Measurements from ENCODE around the gene COX5A.
A peak's percentile ranks its signal among the peaks of the same experiment; 100 is the strongest.
"Not testable (repeated sequence)": the region's sequence is repeated elsewhere in the genome, so short reads cannot be mapped to it uniquely, and the experiment has no call there.

The COX5A gene

GRCh38 chr15:74956648-74957475 is 19.0 kb upstream of the COX5A start, which contains the start of gene RPP25:
Gene RPP25, minus strand, starts transcription at chr15:74956772. Its CDS starts 189 bp downstream, at chr15:74956583.
- H3K4me2 ChIP-seq, result peak within 1 kb of the TSS; percentile 93
- H3K27ac ChIP-seq, result no peak within 1 kb of the TSS
- peaks cover 72% of the 10 kb centered on the region for H3K27me3 ChIP-seq
- no peaks in the 10 kb centered on the region for H3K36me3 ChIP-seq
- H4K20me1 ChIP-seq, result peaks cover 32% of the 10 kb centered on the region
- TF ChIP-seq Cebpa-rat (IDR thresholded peaks at IDR 0.05), result no peak
- H3K9me3 ChIP-seq, result peaks cover 6% of the 10 kb centered on the region; the same call in 1 of the 2 replicates
- peak within 1 kb of the TSS; percentile 43 for H3K9ac ChIP-seq
- H3K4me3 ChIP-seq, result peak within 1 kb of the TSS; percentile 67
- peaks cover 46% of the 10 kb centered on the region for H3K4me1 ChIP-seq

GRCh38 chr15:74955796-74956647 is 18.1 kb upstream of the COX5A start:
- Histone ChIP-seq H3K36me3 (no peaks in the 10 kb centered on the region), H3K27ac (no peak overlapping the region), H3K4me1 (peaks cover 40% of the 10 kb centered on the region), H4K20me1 (peaks cover 32% of the 10 kb centered on the region), H3K9me3 (peaks cover 6% of the 10 kb centered on the region; the same call in 1 of the 2 replicates), H3K4me2 (peak overlapping the region; percentile 93), H3K9ac (peak overlapping the region; percentile 43), H3K27me3 (peaks cover 67% of the 10 kb centered on the region), H3K4me3 (peak overlapping the region; percentile 67)
- TF ChIP-seq Cebpa-rat (IDR thresholded peaks at IDR 0.05), result no peak

GRCh38 chr15:74955017-74955416 is 17.1 kb upstream of the COX5A start:
- peaks cover 58% of the 10 kb centered on the region for H3K27me3 ChIP-seq
- H3K4me1 ChIP-seq, result peaks cover 36% of the 10 kb centered on the region
- peaks cover 6% of the 10 kb centered on the region; the same call in 1 of the 2 replicates for H3K9me3 ChIP-seq
- H3K4me2 ChIP-seq, result peak overlapping the region; percentile 93
- H3K4me3 ChIP-seq, result no peak overlapping the region
- peaks cover 32% of the 10 kb centered on the region for H4K20me1 ChIP-seq
- H3K36me3 ChIP-seq, result no peaks in the 10 kb centered on the region
- no peak for TF ChIP-seq Cebpa-rat (IDR thresholded peaks at IDR 0.05)
- no peak overlapping the region; the same call in 1 of the 2 replicates for H3K9ac ChIP-seq
- no peak overlapping the region for H3K27ac ChIP-seq

GRCh38 chr15:74954515-74954914 is 16.6 kb upstream of the COX5A start:
- H3K4me1 ChIP-seq, result peaks cover 36% of the 10 kb centered on the region
- no peak overlapping the region for H3K27ac ChIP-seq

GRCh38 chr15:74951006-74951405 is 13.1 kb upstream of the COX5A start:
- no peak for TF ChIP-seq Cebpa-rat (IDR thresholded peaks at IDR 0.05)
- H3K9me3 ChIP-seq, result peaks cover 4% of the 10 kb centered on the region; the same call in 1 of the 2 replicates
- no peak overlapping the region for H3K9ac ChIP-seq
- peaks cover 11% of the 10 kb centered on the region; the same call in 1 of the 2 replicates for H4K20me1 ChIP-seq
- no peaks in the 10 kb centered on the region for H3K36me3 ChIP-seq
- H3K4me1 ChIP-seq, result peaks cover 18% of the 10 kb centered on the region
- H3K27me3 ChIP-seq, result peaks cover 18% of the 10 kb centered on the region
- no peak overlapping the region for H3K27ac ChIP-seq
- no peak overlapping the region for H3K4me2 ChIP-seq
- H3K4me3 ChIP-seq, result no peak overlapping the region

More at GRCh38 chr15:74954515-74954914, 16.6 kb upstream of the COX5A start:
- no peak overlapping the region; the same call in 1 of the 2 replicates for H3K9ac ChIP-seq
- peak overlapping the region; percentile 93 for H3K4me2 ChIP-seq
- peaks cover 53% of the 10 kb centered on the region for H3K27me3 ChIP-seq
- H4K20me1 ChIP-seq, result peaks cover 32% of the 10 kb centered on the region
- no peak for TF ChIP-seq Cebpa-rat (IDR thresholded peaks at IDR 0.05)
- H3K9me3 ChIP-seq, result peaks cover 6% of the 10 kb centered on the region; the same call in 1 of the 2 replicates
- no peaks in the 10 kb centered on the region for H3K36me3 ChIP-seq
- no peak overlapping the region for H3K4me3 ChIP-seq

GRCh38 chr15:74950078-74950908 is 12.4 kb upstream of the COX5A start:
- Histone ChIP-seq H3K9ac (no peak overlapping the region), H3K9me3 (no peaks in the 10 kb centered on the region), H3K4me1 (peaks cover 12% of the 10 kb centered on the region), H3K36me3 (no peaks in the 10 kb centered on the region), H3K4me3 (no peak overlapping the region), H3K27ac (no peak overlapping the region), H3K27me3 (peaks cover 11% of the 10 kb centered on the region), H4K20me1 (peaks cover 9% of the 10 kb centered on the region; the same call in 1 of the 2 replicates), H3K4me2 (no peak overlapping the region)
- TF ChIP-seq Cebpa-rat (IDR thresholded peaks at IDR 0.05), result no peak

GRCh38 chr15:74937272-74937589 is 642 bp downstream of the COX5A start:
- H3K4me1 ChIP-seq, result peaks cover 35% of the 10 kb centered on the region
- H3K36me3 ChIP-seq, result peaks cover 19% of the 10 kb centered on the region; the same call in 1 of the 2 replicates
- peak overlapping the region; percentile 91 for H3K4me2 ChIP-seq
- H4K20me1 ChIP-seq, result peaks cover 49% of the 10 kb centered on the region
- peak overlapping the region; percentile 97 for H3K4me3 ChIP-seq
- peak overlapping the region; percentile 96 for H3K27ac ChIP-seq
- no peaks in the 10 kb centered on the region for H3K27me3 ChIP-seq
- peak overlapping the region; percentile 97 for H3K9ac ChIP-seq
- H3K9me3 ChIP-seq, result no peaks in the 10 kb centered on the region
- TF ChIP-seq Cebpa-rat (IDR thresholded peaks at IDR 0.05), result no peak

GRCh38 chr15:74935193-74935592 is 2.7 kb downstream of the COX5A start:
- H3K27me3 ChIP-seq, H3K9ac ChIP-seq, H3K9me3 ChIP-seq, H3K4me3 ChIP-seq, H3K27ac ChIP-seq: not testable (repeated sequence)
- H3K4me1 ChIP-seq, result peaks cover 35% of the 10 kb centered on the region
- H3K36me3 ChIP-seq, result peaks cover 39% of the 10 kb centered on the region
- H3K4me2 ChIP-seq, result peak overlapping the region; percentile 40
- peaks cover 68% of the 10 kb centered on the region for H4K20me1 ChIP-seq

- Histone ChIP-seq H3K4me1 (peaks cover 34% of the 10 kb centered on the region), H3K4me3 (no peak overlapping the region), H3K4me2 (no peak overlapping the region), H3K27ac (no peak overlapping the region), H3K9me3 (no peaks in the 10 kb centered on the region), H3K27me3 (no peaks in the 10 kb centered on the region), H3K9ac (no peak overlapping the region), H4K20me1 (peaks cover 84% of the 10 kb centered on the region), H3K36me3 (peaks cover 55% of the 10 kb centered on the region)
- no peak for TF ChIP-seq Cebpa-rat (IDR thresholded peaks at IDR 0.05)
Measured at GRCh38 chr15:74933573-74933972, 4.3 kb downstream of the COX5A start.

Data from BLaER1 (cell line).